Smooth muscle cell of trachea (primary cell): ENCODE results near the gene SCFD1. TPM values are rescaled to one million over a fixed set of nuclear protein-coding genes. Genes with fewer than 3 reads are reported as not detected.

ENCODE experiments used
- total RNA-seq: library from RNA; depleted of rRNA; stranded (reverse); fragments of >200 nt; gene quantifications from 2 replicates; pipeline ENCODE4 v1.2.1, GENCODE V29; 2014

The SCFD1 gene, protein sequence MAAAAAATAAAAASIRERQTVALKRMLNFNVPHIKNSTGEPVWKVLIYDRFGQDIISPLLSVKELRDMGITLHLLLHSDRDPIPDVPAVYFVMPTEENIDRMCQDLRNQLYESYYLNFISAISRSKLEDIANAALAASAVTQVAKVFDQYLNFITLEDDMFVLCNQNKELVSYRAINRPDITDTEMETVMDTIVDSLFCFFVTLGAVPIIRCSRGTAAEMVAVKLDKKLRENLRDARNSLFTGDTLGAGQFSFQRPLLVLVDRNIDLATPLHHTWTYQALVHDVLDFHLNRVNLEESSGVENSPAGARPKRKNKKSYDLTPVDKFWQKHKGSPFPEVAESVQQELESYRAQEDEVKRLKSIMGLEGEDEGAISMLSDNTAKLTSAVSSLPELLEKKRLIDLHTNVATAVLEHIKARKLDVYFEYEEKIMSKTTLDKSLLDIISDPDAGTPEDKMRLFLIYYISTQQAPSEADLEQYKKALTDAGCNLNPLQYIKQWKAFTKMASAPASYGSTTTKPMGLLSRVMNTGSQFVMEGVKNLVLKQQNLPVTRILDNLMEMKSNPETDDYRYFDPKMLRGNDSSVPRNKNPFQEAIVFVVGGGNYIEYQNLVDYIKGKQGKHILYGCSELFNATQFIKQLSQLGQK
- total RNA-seq: 103 and 178 TPM in 2 replicates

DNA sequence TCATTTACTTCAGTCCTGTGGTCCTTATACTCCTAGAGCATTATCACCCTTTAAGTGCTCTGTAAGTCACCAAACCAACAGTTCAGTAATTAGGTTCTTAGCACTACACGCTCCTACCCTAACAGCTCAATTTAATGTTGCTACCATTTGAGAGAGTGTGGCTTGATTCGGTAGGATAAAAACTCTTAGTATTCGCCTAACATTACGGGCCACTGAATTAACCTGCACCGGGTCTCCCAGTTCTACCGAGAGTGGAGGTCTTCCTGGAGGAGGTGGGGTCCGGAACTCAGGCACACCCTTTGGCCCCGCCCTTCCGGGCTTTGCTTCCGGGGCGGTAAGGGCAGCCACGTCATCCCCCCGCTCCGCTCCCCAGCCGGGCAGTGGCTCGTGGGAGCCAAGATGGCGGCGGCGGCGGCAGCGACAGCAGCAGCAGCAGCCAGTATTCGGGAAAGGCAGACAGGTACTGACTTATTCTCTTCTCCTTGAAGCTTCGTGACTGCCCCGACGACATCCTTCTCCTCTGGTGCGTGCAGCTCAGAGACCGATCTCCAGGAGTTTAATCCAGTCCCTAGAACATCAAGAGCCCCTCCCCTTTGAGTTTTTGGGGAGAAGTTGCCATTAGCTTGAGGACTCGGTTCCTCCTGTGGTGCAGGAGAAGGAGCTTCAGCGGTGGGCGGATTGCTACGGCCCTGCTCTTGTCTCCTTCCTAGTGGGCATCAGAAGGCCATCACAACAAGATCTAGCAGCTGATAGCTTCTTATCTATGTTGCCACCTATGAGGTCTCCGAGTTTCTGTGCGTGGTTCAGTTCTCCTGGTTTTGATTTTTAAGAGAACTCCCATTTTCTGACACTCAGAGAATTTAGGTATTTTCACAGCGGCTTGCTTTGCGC, at the start of gene SCFD1:
TSS of gene SCFD1 (plus strand) at position 380 of the 891 bp plus-strand sequence. CDS start at position 400, 20 bp downstream.

Other genes with a start within 250 kb of the SCFD1 start
- 12.6 and 30.3 TPM in 2 replicates for gene G2E3, start 63.2 kb upstream of the SCFD1 start, total RNA-seq